Measurements from ENCODE around the gene PTK7.

PTK7 gene

GRCh38 chr6:43203718-43204095 lies 127.6 kb downstream of the PTK7 start:
- no peak for DNase-seq (ENCODE audit: low read depth in 2 of 2, low spot score in 1 of 2)

- no peak for DNase-seq (ENCODE audit: low read depth in 2 of 2, low spot score in 1 of 2)
Measured at GRCh38 chr6:43204271-43205105, 128.4 kb downstream of the PTK7 start.

- no peak for DNase-seq (ENCODE audit: low read depth in 2 of 2, low spot score in 1 of 2)
Measured at GRCh38 chr6:43205849-43206248, 129.7 kb downstream of the PTK7 start.

GRCh38 chr6:43207286-43207685 lies 131.2 kb downstream of the PTK7 start:
- DNase-seq (ENCODE audit: low read depth in 2 of 2, low spot score in 1 of 2), result no peak

All from stimulated activated CD8-positive, alpha-beta memory T cell treated with anti-CD3 and anti-CD28 coated beads, Interleukin-4, amount 100 ng/mL, for 1 hour (primary cell).